A549 treated with Hydrocortisone at 1 μM for 4 hours (cell line): Measurements from ENCODE around the gene C10orf120. TPM values are rescaled to one million over a fixed set of nuclear protein-coding genes. Genes with fewer than 3 reads are reported as not detected.

Experiments used
- total RNA-seq: library from RNA; stranded (reverse); fragments of 200-300 nt; extraction: Qiagen RNA extraction; gene quantifications from 5 replicates; pipeline ENCODE4 v1.2.3, GENCODE V29; 2022

C10orf120 gene
- not detected in 5 replicates for total RNA-seq

GRCh38 chr10:122699796-122700455, at the start of gene C10orf120:
Gene C10orf120 (minus strand): TSS chr10:122699846. CDS start chr10:122699790, 56 bp downstream.

Other genes starting within 250 kb of the C10orf120 start
- not detected in 5 replicates for gene ARMS2, start 245.2 kb downstream of the C10orf120 start, total RNA-seq
- 48.4 to 63.5 TPM (median 53.0 TPM) in 5 replicates for gene HTRA1, start 238.3 kb downstream of the C10orf120 start, total RNA-seq
- 0.16 to 0.28 TPM (median 0.20 TPM) in 5 replicates for gene DMBT1, start 139.1 kb downstream of the C10orf120 start, total RNA-seq
- 1.3 to 1.4 TPM (median 1.3 TPM) in 5 replicates for gene CUZD1, start 146.0 kb upstream of the C10orf120 start, total RNA-seq
- 10.7 to 13.0 TPM (median 12.3 TPM) in 5 replicates for gene FAM24B, start 179.7 kb upstream of the C10orf120 start, total RNA-seq
- not detected in 5 replicates for gene FAM24A, start 210.8 kb upstream of the C10orf120 start, total RNA-seq